BE2C (cell line): ENCODE data around the gene IRF7.

ENCODE experiments used
- DNase-seq: peaks from one replicate; pipeline ENCODE4 v3.0.0-alpha.2; 2020
- H3K27me3 ChIP-seq: fragments of 250-450 bp; sonication (Bioruptor Pico); 2 replicates; pipeline ENCODE4 v1.5.1; 2020; ENCODE audit warnings: mild to moderate bottlenecking
- H3K36me3 ChIP-seq: fragments of 250-450 bp; sonication (Bioruptor Pico); 2 replicates; pipeline ENCODE4 v1.5.1; 2020; ENCODE audit warnings: mild to moderate bottlenecking
- H3K4me1 ChIP-seq: fragments of 250-450 bp; sonication (Bioruptor Pico); 2 replicates; pipeline ENCODE4 v1.5.1; 2020
- H3K4me3 ChIP-seq: 2 replicates; pipeline ENCODE4 v1.5.1; 2011; ENCODE audit warnings: low read depth, low read length
- H3K9me3 ChIP-seq: fragments of 250-450 bp; sonication (Bioruptor Pico); 2 replicates; pipeline ENCODE4 v1.5.1; 2020
- CTCF ChIP-seq: IDR thresholded peaks from 2 replicates; pipeline ENCODE4 v1.5.1; 2012; ENCODE audit warnings: mild to moderate bottlenecking, low read depth, low read length

The IRF7 gene

DNA sequence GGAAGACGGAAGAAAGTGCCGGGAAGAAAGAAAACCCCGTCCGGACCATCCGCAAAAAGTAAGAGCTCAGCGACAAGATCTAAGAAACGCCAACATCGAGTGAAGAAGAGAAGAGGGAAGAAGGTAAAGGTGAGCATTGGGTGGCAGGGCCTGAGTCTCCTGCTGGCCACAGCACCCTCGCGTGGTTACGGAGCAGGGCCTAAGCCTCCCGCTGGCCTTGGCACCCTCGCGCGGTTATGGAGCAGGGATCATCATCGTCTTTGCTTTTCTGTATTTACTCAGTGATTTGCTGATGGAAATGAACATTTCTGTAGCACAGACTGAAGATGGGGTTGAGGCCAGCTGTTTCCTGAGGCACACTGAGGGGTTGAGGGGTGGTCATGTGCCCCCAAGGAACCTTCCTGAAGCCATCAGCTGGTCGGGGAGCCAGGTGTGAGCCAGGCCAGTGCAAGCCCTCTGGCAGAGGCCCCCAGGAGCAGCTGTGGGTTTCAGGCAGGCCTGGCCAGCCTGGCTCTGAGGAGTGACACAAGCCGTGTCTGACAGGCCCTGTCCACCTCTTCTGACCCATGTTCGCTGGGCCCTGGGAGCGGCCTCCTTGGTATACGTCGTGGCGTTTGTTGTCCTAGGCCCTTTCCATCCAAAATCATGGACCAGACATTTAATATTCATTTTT is 14.0 kb downstream of the IRF7 start:
- TF ChIP-seq CTCF: no peak
- Histone ChIP-seq H3K27me3 (no peaks in the 10 kb centered on the region), H3K9me3 (no peaks in the 10 kb centered on the region), H3K4me1 (peaks cover 8% of the 10 kb centered on the region), H3K4me3 (no peak overlapping the region), H3K36me3 (peaks cover 26% of the 10 kb centered on the region)
- no peak for DNase-seq

- no peak for DNase-seq
- Histone ChIP-seq H3K4me3 (no peak overlapping the region), H3K4me1 (no peaks in the 10 kb centered on the region), H3K27me3 (no peaks in the 10 kb centered on the region), H3K36me3 (peaks cover 8% of the 10 kb centered on the region), H3K9me3 (no peaks in the 10 kb centered on the region)
- no peak for TF ChIP-seq CTCF
Observed at GRCh38 chr11:598005-598680, 17.6 kb downstream of the IRF7 start.

DNA sequence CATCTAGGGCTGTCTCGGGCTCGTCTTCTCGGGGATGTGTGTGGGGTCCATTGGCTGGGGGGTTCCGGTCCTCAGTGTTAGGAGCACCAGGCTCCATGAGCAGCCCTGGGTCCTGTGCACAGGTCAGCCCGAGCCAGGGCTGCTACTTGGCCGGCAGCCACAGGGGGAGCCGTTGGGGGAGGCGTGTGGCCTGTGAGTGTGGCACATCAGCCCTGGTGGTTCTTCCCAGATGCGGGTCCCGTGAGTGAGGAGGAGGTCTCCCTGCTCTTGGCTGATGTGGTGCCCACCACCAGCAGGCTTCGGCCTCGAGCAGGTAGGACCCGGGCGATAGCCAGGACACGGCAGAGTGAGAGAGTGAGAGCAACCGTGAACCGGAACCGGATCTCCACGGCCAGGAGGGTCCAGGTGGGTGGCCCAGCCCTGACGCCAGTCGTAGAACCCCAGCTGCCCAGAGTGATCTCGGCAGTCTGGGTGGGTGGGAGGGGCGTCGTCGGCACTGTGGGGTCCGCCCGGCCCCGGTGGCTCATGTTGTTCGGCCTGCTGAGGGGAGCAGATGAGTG is 18.5 kb downstream of the IRF7 start:
- no peak overlapping the region for H3K4me3 ChIP-seq
- H3K36me3 ChIP-seq: peaks cover 16% of the 10 kb centered on the region
- H3K4me1 ChIP-seq: no peaks in the 10 kb centered on the region

GRCh38 chr11:596374-596773 is 19.4 kb downstream of the IRF7 start:
- H3K9me3 ChIP-seq: no peaks in the 10 kb centered on the region
- no peak for TF ChIP-seq CTCF
- peaks cover 11% of the 10 kb centered on the region for H3K36me3 ChIP-seq
- no peaks in the 10 kb centered on the region for H3K4me1 ChIP-seq
- no peak overlapping the region for H3K4me3 ChIP-seq
- no peak for DNase-seq
- H3K27me3 ChIP-seq: no peaks in the 10 kb centered on the region

More for the DNA sequence above, 18.5 kb downstream of the IRF7 start:
- 0 out of 2 replicates have a peak, but pooled peaks have one; percentile 5 for TF ChIP-seq CTCF
- no peaks in the 10 kb centered on the region for H3K27me3 ChIP-seq
- H3K9me3 ChIP-seq: no peaks in the 10 kb centered on the region
- no peak for DNase-seq

DNA sequence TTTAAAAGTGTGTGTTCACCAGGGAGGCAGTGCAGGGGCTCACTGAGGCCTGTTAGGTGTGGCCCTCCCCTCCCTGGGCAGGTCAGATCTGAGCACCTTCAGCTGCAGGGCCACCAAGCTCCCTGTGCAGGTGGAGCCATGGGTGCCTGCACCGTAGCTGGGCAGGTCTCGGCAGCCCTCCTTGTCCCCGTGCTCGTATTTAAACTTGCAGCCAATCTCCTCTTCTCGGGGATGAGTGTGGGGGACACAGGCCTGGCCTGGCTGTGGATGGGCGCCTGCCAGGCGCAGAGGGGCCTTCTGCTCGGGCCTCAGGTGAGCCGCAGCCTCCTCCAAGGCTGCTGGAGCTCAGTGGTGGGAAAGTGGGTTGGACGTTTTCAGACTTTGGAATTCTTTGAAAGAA is 20.4 kb downstream of the IRF7 start:
- Histone ChIP-seq H3K36me3 (peaks cover 8% of the 10 kb centered on the region), H3K4me3 (no peak overlapping the region), H3K9me3 (no peaks in the 10 kb centered on the region), H3K27me3 (no peaks in the 10 kb centered on the region), H3K4me1 (no peaks in the 10 kb centered on the region)
- DNase-seq: no peak
- TF ChIP-seq CTCF: no peak

- no peak overlapping the region for H3K4me3 ChIP-seq
- H3K9me3 ChIP-seq: no peaks in the 10 kb centered on the region
- H3K36me3 ChIP-seq: peaks cover 8% of the 10 kb centered on the region
- no peaks in the 10 kb centered on the region for H3K4me1 ChIP-seq
- no peaks in the 10 kb centered on the region for H3K27me3 ChIP-seq
- no peak for TF ChIP-seq CTCF
- DNase-seq: no peak
Observed at GRCh38 chr11:593347-593746, 22.4 kb downstream of the IRF7 start.
